Epithelial cell of proximal tubule (primary cell): Measurements from ENCODE around the gene CTDP1. TPM values are rescaled to one million over a fixed set of nuclear protein-coding genes. Genes with fewer than 3 reads are reported as not detected.

ENCODE experiments used
- DNase-seq: peaks from one replicate; pipeline ENCODE4 v3.0.0-alpha.2; 2011; ENCODE audit warnings: low read depth
- H3K4me3 ChIP-seq: 2 replicates; pipeline ENCODE4 v1.5.1; 2011; ENCODE audit warnings: low read depth, mild to moderate bottlenecking, low read length
- total RNA-seq: library from RNA; depleted of rRNA; stranded (reverse); fragments of >200 nt; gene quantifications from 2 replicates; pipeline ENCODE4 v1.2.3, GENCODE V29; 2015
- TF ChIP-seq, protein P1 (sequence below): conservative IDR thresholded peaks from 2 replicates; pipeline ENCODE4 v1.5.1; 2012; ENCODE audit warnings: low read depth, mild to moderate bottlenecking, low read length

Gene CTDP1
- total RNA-seq, 1 donor from 2014 or later = 13.9 TPM

DNA sequence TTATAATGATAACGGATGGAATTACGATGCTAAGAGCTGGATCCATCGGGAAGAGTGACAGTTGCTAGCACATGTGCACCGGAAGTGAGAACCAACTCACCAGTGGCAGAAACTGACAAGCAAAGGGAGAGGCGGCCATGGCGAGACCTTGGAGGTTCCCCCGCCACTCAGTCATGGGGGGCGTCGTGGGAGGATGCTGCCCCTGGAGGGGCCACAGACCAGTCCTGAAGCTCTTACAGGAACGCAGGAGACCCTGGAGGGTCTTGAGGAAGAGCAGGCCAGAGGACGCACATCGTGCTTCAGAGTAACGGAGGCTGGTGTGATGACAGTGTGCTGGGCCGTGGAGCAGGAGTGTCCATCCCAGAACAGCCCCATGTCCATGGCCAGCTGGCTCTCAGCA lies 65.0 kb downstream of the CTDP1 start:
- TF ChIP-seq, protein P1, sequence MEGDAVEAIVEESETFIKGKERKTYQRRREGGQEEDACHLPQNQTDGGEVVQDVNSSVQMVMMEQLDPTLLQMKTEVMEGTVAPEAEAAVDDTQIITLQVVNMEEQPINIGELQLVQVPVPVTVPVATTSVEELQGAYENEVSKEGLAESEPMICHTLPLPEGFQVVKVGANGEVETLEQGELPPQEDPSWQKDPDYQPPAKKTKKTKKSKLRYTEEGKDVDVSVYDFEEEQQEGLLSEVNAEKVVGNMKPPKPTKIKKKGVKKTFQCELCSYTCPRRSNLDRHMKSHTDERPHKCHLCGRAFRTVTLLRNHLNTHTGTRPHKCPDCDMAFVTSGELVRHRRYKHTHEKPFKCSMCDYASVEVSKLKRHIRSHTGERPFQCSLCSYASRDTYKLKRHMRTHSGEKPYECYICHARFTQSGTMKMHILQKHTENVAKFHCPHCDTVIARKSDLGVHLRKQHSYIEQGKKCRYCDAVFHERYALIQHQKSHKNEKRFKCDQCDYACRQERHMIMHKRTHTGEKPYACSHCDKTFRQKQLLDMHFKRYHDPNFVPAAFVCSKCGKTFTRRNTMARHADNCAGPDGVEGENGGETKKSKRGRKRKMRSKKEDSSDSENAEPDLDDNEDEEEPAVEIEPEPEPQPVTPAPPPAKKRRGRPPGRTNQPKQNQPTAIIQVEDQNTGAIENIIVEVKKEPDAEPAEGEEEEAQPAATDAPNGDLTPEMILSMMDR = no peak
- no peak for DNase-seq
- no peak overlapping the region for H3K4me3 ChIP-seq

DNA sequence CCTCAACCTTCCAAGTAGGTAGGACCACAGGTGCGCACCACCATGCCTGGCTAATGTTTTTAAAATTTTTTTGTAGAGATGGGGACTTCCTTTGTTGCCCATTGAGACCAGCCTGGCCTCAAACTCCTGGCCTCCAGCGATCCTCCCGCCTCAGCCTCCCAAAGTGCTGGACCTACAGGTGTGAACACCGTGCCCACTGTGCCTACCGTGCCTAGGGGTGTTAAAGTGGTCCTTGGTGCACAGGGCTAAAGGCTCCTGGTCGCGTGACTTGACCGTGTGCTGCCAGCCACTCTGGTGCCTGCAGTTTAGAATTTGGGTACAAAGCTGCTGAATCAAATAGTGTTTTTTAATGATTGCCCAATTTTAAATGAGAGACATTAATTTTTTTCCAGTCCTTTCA lies 67.1 kb downstream of the CTDP1 start:
- TF ChIP-seq, protein P1 = no peak
- H3K4me3 ChIP-seq = no peak overlapping the region
- DNase-seq = no peak

GRCh38 chr18:79747156-79747845 lies 67.7 kb downstream of the CTDP1 start:
- no peak for DNase-seq
- TF ChIP-seq, protein P1 = no peak

GRCh38 chr18:79748321-79749180 lies 68.9 kb downstream of the CTDP1 start:
- TF ChIP-seq, protein P1 = no peak
- no peak for DNase-seq
- H3K4me3 ChIP-seq = no peak overlapping the region

More at GRCh38 chr18:79747156-79747845, 67.7 kb downstream of the CTDP1 start:
- H3K4me3 ChIP-seq = no peak overlapping the region

- no peak for DNase-seq
- no peak overlapping the region for H3K4me3 ChIP-seq
- TF ChIP-seq, protein P1 = no peak
Measured at GRCh38 chr18:79749251-79750191, 69.9 kb downstream of the CTDP1 start.

DNA sequence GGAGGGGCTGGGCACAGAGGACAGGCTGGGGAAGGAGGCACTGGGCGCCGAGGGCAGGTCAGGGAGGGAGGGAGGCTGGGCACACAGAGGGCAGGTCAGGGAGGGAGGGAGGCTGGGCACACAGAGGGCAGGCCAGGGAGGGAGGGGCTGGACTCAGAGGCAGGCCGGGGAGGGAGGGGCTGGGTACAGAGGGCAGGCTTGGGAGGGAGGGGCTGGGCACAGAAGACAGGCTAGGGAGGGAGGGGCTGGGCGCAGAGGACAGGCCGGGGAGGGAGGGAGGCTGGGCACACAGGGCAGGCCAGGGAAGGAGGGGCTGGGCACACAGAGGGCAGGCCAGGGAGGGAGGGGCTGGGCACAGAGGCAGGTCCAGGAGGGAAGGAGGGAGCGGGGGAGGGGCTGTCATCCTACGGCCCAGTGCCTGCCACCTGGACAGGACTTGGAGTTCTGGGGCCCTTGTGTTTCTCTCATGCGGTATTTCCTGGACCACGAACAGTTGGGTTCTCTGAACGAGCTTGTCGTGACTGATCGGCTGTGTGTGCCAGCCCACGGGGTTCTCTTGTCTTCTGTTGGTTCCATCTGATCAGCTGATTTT lies 71.5 kb downstream of the CTDP1 start:
- H3K4me3 ChIP-seq = no peak overlapping the region
- TF ChIP-seq, protein P1 = no peak
- DNase-seq = no peak
